ENCODE results near the gene ZBTB45. TPM values are rescaled to one million over a fixed set of nuclear protein-coding genes. Genes with fewer than 3 reads are reported as not detected.

The ZBTB45 gene
- total and polyA plus RNA-seq, 2 donors (not counting 1 experiment from before 2014, with no cell fraction given) = 12.6 to 20.9 TPM

- ChIA-PET CTCF (interaction anchor here (3.4 kb wide), 1 partner anchor 21 kb away, joined by 19 read pairs; the partner anchor contains the start of gene ZBTB45), POLR2A (interaction anchor here (0.6 kb wide), 1 partner anchor 31 kb away, joined by 5 read pairs; no protein-coding TSS in a partner anchor)
- H3K9ac ChIP-seq (ENCODE audit: low read length) = peak overlapping the region; percentile 66
- Mint-ChIP-seq H3K4me3 (peak overlapping the region; percentile 91), H3K4me1 (peaks cover 19% of the 10 kb centered on the region), H3K27me3 (no peaks in the 10 kb centered on the region), H3K27ac (peak overlapping the region; percentile 93), H3K9me3 (ENCODE audit: insufficient read depth) (peaks cover 2% of the 10 kb centered on the region)
- H3K36me3 ChIP-seq (replicated peaks in 1 of 2; ENCODE audit: control extremely low read depth in 1 of 2, control insufficient read depth in 1 of 2, extremely low read depth in 1 of 2, insufficient read depth in 2 of 2, low read length in 1 of 2) = no peaks in the 10 kb centered on the region
- peak overlapping the region; percentile 94 for H3K4me2 ChIP-seq (replicated peaks; ENCODE audit: low read depth, low read length, poor library complexity, severe bottlenecking)
- H3K4me1 ChIP-seq (ENCODE audit: control insufficient read depth in 2 of 2, insufficient read depth in 2 of 2, low read length in 2 of 2) = peaks cover 9 to 20% of the 10 kb centered on the region in 2 donors
- H3K27me3 ChIP-seq (replicated peaks in 1 of 4; ENCODE audit: control extremely low read depth in 1 of 4, control insufficient read depth in 3 of 4, insufficient read depth in 4 of 4, low read length in 3 of 4) = no peaks in the 10 kb centered on the region
- no peaks in the 10 kb centered on the region for H3K79me2 ChIP-seq (ENCODE audit: control insufficient read depth, insufficient read depth, low read length)
- H3K9me3 ChIP-seq (ENCODE audit: control extremely low read depth in 1 of 3, control insufficient read depth in 2 of 3, insufficient read depth in 1 of 3, low read length in 2 of 3) = peaks cover 0 to 39% (median 0%) of the 10 kb centered on the region in 3 donors
- intact Hi-C loops (cut with micrococcal nuclease) = loop anchor here (1.0 kb wide), 8 partner anchors 16 to 136 kb away; partner anchors contain the start of genes MZF1, TRIM28, ZBTB45 and ZNF132
- H3K4me3 ChIP-seq (ENCODE audit: control extremely low read depth in 1 of 5, extremely low read depth in 1 of 5, insufficient read depth in 1 of 5, low read depth in 2 of 5, low read length in 4 of 5) = peak overlapping the region; percentile 55 to 81 (median 69)
- no peaks in the 10 kb centered on the region for H4K20me1 ChIP-seq (ENCODE audit: control insufficient read depth, insufficient read depth, low read length, poor library complexity, severe bottlenecking)
- ATAC-seq (ENCODE audit: low read depth) (no peak), DNase-seq (no peak)
- H3K27ac ChIP-seq (ENCODE audit: low read length in 2 of 2) = peak overlapping the region in 1 of 2 donors; percentile 74
- 70% methylated on average over 10 of the region's 22 CpGs for WGBS (ENCODE audit: insufficient coverage)
- H2AFZ ChIP-seq (ENCODE audit: insufficient read depth, low read depth, low read length, poor library complexity, severe bottlenecking) = peak overlapping the region; percentile 87
- TF ChIP-seq EZH2 (IDR thresholded peaks at IDR 0.05; ENCODE audit: borderline replicate concordance, insufficient read depth, low read depth, low read length, poor library complexity, severe bottlenecking) = no peak
- TF ChIP-seq, protein P1, sequence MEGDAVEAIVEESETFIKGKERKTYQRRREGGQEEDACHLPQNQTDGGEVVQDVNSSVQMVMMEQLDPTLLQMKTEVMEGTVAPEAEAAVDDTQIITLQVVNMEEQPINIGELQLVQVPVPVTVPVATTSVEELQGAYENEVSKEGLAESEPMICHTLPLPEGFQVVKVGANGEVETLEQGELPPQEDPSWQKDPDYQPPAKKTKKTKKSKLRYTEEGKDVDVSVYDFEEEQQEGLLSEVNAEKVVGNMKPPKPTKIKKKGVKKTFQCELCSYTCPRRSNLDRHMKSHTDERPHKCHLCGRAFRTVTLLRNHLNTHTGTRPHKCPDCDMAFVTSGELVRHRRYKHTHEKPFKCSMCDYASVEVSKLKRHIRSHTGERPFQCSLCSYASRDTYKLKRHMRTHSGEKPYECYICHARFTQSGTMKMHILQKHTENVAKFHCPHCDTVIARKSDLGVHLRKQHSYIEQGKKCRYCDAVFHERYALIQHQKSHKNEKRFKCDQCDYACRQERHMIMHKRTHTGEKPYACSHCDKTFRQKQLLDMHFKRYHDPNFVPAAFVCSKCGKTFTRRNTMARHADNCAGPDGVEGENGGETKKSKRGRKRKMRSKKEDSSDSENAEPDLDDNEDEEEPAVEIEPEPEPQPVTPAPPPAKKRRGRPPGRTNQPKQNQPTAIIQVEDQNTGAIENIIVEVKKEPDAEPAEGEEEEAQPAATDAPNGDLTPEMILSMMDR (IDR thresholded peaks at IDR 0.05) = no peak
Observed at GRCh38 chr19:58498316-58499020, 21.1 kb downstream of the ZBTB45 start.

GRCh38 chr19:58497634-58498170, 21.9 kb downstream of the ZBTB45 start:
- Mint-ChIP-seq H3K4me3 (peak overlapping the region; percentile 62), H3K9me3 (ENCODE audit: insufficient read depth) (peaks cover 2% of the 10 kb centered on the region), H3K27ac (peak overlapping the region; percentile 32), H3K4me1 (peaks cover 19% of the 10 kb centered on the region), H3K27me3 (no peaks in the 10 kb centered on the region)
- POLR2A ChIA-PET = no interaction called here
- H3K27me3 ChIP-seq (replicated peaks in 1 of 4; ENCODE audit: control extremely low read depth in 1 of 4, control insufficient read depth in 3 of 4, insufficient read depth in 4 of 4, low read length in 3 of 4) = no peaks in the 10 kb centered on the region
- peaks cover 9 to 20% of the 10 kb centered on the region in 2 donors for H3K4me1 ChIP-seq (ENCODE audit: control insufficient read depth in 2 of 2, insufficient read depth in 2 of 2, low read length in 2 of 2)
- CTCF ChIA-PET = no interaction called here
- H3K4me2 ChIP-seq (replicated peaks; ENCODE audit: low read depth, low read length, poor library complexity, severe bottlenecking) = peak overlapping the region; percentile 94
- WGBS (ENCODE audit: insufficient coverage) = 96% methylated on average over 6 of the region's 8 CpGs
- no peak overlapping the region for H3K4me3 ChIP-seq (ENCODE audit: control extremely low read depth in 1 of 5, extremely low read depth in 1 of 5, insufficient read depth in 1 of 5, low read depth in 2 of 5, low read length in 4 of 5)
- no peaks in the 10 kb centered on the region for H3K36me3 ChIP-seq (replicated peaks in 1 of 2; ENCODE audit: control extremely low read depth in 1 of 2, control insufficient read depth in 1 of 2, extremely low read depth in 1 of 2, insufficient read depth in 2 of 2, low read length in 1 of 2)
- intact Hi-C loops (cut with micrococcal nuclease) = no loop called here
- no peaks in the 10 kb centered on the region for H3K79me2 ChIP-seq (ENCODE audit: control insufficient read depth, insufficient read depth, low read length)
- DNase-seq (no peak), ATAC-seq (ENCODE audit: low read depth) (no peak)
- no peak overlapping the region for H2AFZ ChIP-seq (ENCODE audit: insufficient read depth, low read depth, low read length, poor library complexity, severe bottlenecking)
- no peak for TF ChIP-seq EZH2 (IDR thresholded peaks at IDR 0.05; ENCODE audit: borderline replicate concordance, insufficient read depth, low read depth, low read length, poor library complexity, severe bottlenecking)
- TF ChIP-seq, protein P1 (IDR thresholded peaks at IDR 0.05) = no peak
- H3K27ac ChIP-seq (ENCODE audit: low read length in 2 of 2) = no peak overlapping the region
- H4K20me1 ChIP-seq (ENCODE audit: control insufficient read depth, insufficient read depth, low read length, poor library complexity, severe bottlenecking) = no peaks in the 10 kb centered on the region
- peaks cover 0 to 39% (median 0%) of the 10 kb centered on the region in 3 donors for H3K9me3 ChIP-seq (ENCODE audit: control extremely low read depth in 1 of 3, control insufficient read depth in 2 of 3, insufficient read depth in 1 of 3, low read length in 2 of 3)
- H3K9ac ChIP-seq (ENCODE audit: low read length) = no peak overlapping the region
